HCT116 (cell line): Measurements from ENCODE around the gene PPY. TPM values are rescaled to one million over a fixed set of nuclear protein-coding genes. Genes with fewer than 3 reads are reported as not detected.

Experiments used
- ATAC-seq: fragments of 200-7000 bp; cut with Tn5 transposase; 2 replicates; pipeline ENCODE4 v1.9.1; 2020; ENCODE audit warnings: mild to moderate bottlenecking, moderate library complexity
- BruUV-seq: library from RNA; stranded (reverse); fragments of 400-500 nt; replicated peaks from 2 replicates; lab custom pipeline; 2021; lab: Mats Ljungman, UMichigan
- CTCF ChIA-PET: fragments of 300-600 bp; sonication (Branson Sonifier 250); formaldehyde crosslinking; loops from one replicate; lab custom pipeline; 2021; ENCODE audit warnings: antibody characterized with exemption; lab: Charles Lee
- POLR2A ChIA-PET: fragments of 300-600, 350-600 bp; sonication (Branson Sonifier 250); formaldehyde crosslinking; loops from one replicate; lab custom pipeline; 2021; ENCODE audit warnings: antibody characterized with exemption; lab: Charles Lee
- RAD21 ChIA-PET, 2 experiments: fragments of 300-600 bp; sonication (Branson Sonifier 250); formaldehyde crosslinking; loops; one replicate each; lab custom pipeline; 2023; ENCODE audit warnings: low total read pairs in 2 of 2; ENCODE audit not compliant: uncharacterized antibody in 2 of 2, unreplicated experiment in 2 of 2, low non-redundant PET in 1 of 2; lab: Charles Lee
- DNase-seq: peaks from one replicate; pipeline ENCODE4 v3.0.0-alpha.2; 2010; ENCODE audit warnings: low read depth, low spot score
- H2AFZ ChIP-seq: fragments of 200-600 bp; shearing (Covaris generic), sonication (generic); 2 replicates; pipeline ENCODE4 v1.6.1; 2017; ENCODE audit warnings: low read depth, mixed run types, mixed read lengths, antibody characterized with exemption, low read length; ENCODE audit not compliant: poor library complexity, severe bottlenecking
- H3K27ac ChIP-seq: 2 replicates; pipeline ENCODE4 v1.5.1; 2012; ENCODE audit warnings: low read depth, low read length
- H3K27me3 ChIP-seq: fragments of 200-600 bp; sonication (generic); 2 replicates; pipeline ENCODE4 v1.6.1; 2016; ENCODE audit warnings: mixed run types, low read length, mixed read lengths; ENCODE audit not compliant: insufficient read depth
- H3K36me3 ChIP-seq, 2 experiments: fragments of 200-500 bp in 1 of 2; fragments of 200-600 bp in 1 of 2; sonication (Bioruptor generic) in 1 of 2; sonication (generic) in 1 of 2; 2 replicates each; pipeline versions ENCODE4 v1.5.1 to v1.6.1; 2014 to 2016; ENCODE audit warnings: low read length in 2 of 2, inconsistent platforms in 1 of 2, mixed read lengths in 1 of 2, mixed run types in 1 of 2; ENCODE audit not compliant: insufficient read depth in 2 of 2, control insufficient read depth in 1 of 2
- H3K4me1 ChIP-seq, 2 experiments: fragments of 200-600 bp in 1 of 2; sonication (generic) in 1 of 2; 2 replicates each; pipeline versions ENCODE4 v1.5.1 to v1.6.1; 2012 to 2017; ENCODE audit warnings: low read length in 2 of 2, inconsistent platforms in 1 of 2, mild to moderate bottlenecking in 1 of 2, mixed read lengths in 1 of 2, mixed run types in 1 of 2, moderate library complexity in 1 of 2; ENCODE audit not compliant: insufficient read depth in 2 of 2, control insufficient read depth in 1 of 2
- H3K4me2 ChIP-seq: fragments of 200-600 bp; sonication (generic); 2 replicates; pipeline ENCODE4 v1.6.1; 2017; ENCODE audit warnings: mixed run types, low read length, mixed read lengths
- H3K4me3 ChIP-seq, 2 experiments: fragments of 200-600 bp in 1 of 2; sonication (generic) in 1 of 2; replicated peaks in 1 of 2; 2 replicates each; pipeline ENCODE4 v1.5.1; 2011 to 2016; ENCODE audit warnings: low read length in 2 of 2, control low read depth in 1 of 2, low read depth in 1 of 2, mild to moderate bottlenecking in 1 of 2, mixed read lengths in 1 of 2, mixed run types in 1 of 2
- H3K79me2 ChIP-seq: fragments of 200-600 bp; sonication (generic); 2 replicates; pipeline ENCODE4 v1.6.1; 2017; ENCODE audit warnings: mild to moderate bottlenecking, mixed run types, low read length, moderate library complexity, mixed read lengths; ENCODE audit not compliant: insufficient read depth
- H3K9ac ChIP-seq: fragments of 200-600 bp; sonication (generic); 2 replicates; pipeline ENCODE4 v1.6.1; 2016; ENCODE audit warnings: low read length, mixed read lengths
- H3K9me2 ChIP-seq: fragments of 200-600 bp; sonication (generic), shearing (Covaris generic); 2 replicates; pipeline ENCODE4 v1.6.1; 2017; ENCODE audit warnings: mixed run types, mild to moderate bottlenecking, moderate library complexity; ENCODE audit not compliant: insufficient read depth
- H3K9me3 ChIP-seq, 2 experiments: fragments of 200-500 bp in 1 of 2; fragments of 200-600 bp in 1 of 2; sonication (Bioruptor generic) in 1 of 2; sonication (generic) in 1 of 2; 2 replicates each; pipeline ENCODE4 v1.6.1; 2014 to 2017; ENCODE audit warnings: low read length in 2 of 2, mixed read lengths in 2 of 2, inconsistent platforms in 1 of 2, low read depth in 1 of 2, mild to moderate bottlenecking in 1 of 2, mixed run types in 1 of 2, moderate library complexity in 1 of 2; ENCODE audit not compliant: control insufficient read depth in 1 of 2, insufficient read depth in 1 of 2
- H4K20me1 ChIP-seq: fragments of 200-600 bp; sonication (generic), shearing (Covaris generic); 2 replicates; pipeline ENCODE4 v1.6.1; 2017; ENCODE audit warnings: mixed run types, mild to moderate bottlenecking, moderate library complexity; ENCODE audit not compliant: insufficient read depth
- CBX3 ChIP-seq: IDR thresholded peaks from 2 replicates; pipeline ENCODE4 v1.6.1; 2012; ENCODE audit warnings: low read depth
- CEBPB ChIP-seq: IDR thresholded peaks from 2 replicates; pipeline ENCODE4 v1.6.1; 2012; ENCODE audit warnings: low read depth
- EGR1 ChIP-seq: IDR thresholded peaks from 2 replicates; pipeline ENCODE4 v1.6.1; 2012; ENCODE audit warnings: low read depth
- EZH2phosphoT487 ChIP-seq: fragments of 200-600 bp; IDR thresholded peaks from 2 replicates; pipeline ENCODE4 v1.6.1; 2018; ENCODE audit warnings: antibody characterized with exemption, borderline replicate concordance
- JUND ChIP-seq: IDR thresholded peaks from 2 replicates; pipeline ENCODE4 v1.6.1; 2012
- RAD21 ChIP-seq: IDR thresholded peaks from 2 replicates; pipeline ENCODE4 v1.6.1; 2012; ENCODE audit warnings: low read depth, mild to moderate bottlenecking
- SIN3A ChIP-seq: IDR thresholded peaks from 2 replicates; pipeline ENCODE4 v1.6.1; 2012; ENCODE audit warnings: low read depth
- SP1 ChIP-seq: IDR thresholded peaks from 2 replicates; pipeline ENCODE4 v1.6.1; 2012; ENCODE audit warnings: low read depth
- TCF7L2 ChIP-seq: IDR thresholded peaks from 2 replicates; pipeline ENCODE4 v1.7.0; 2011; ENCODE audit warnings: borderline replicate concordance, inconsistent platforms; ENCODE audit not compliant: insufficient read depth, insufficient read length; ENCODE audit errors: extremely low read depth
- YY1 ChIP-seq: IDR thresholded peaks from 2 replicates; pipeline ENCODE4 v1.6.1; 2011; ENCODE audit warnings: low read length, low read depth, moderate library complexity, mild to moderate bottlenecking; ENCODE audit not compliant: insufficient replicate concordance; ENCODE audit errors: extremely low read depth
- ZFX ChIP-seq: fragments of 450-650 bp; IDR thresholded peaks from 2 replicates; pipeline ENCODE4 v1.6.1; 2017
- intact Hi-C: fragments of 100-400 bp; cut with micrococcal nuclease; formaldehyde crosslinking; loops from 2 replicates; pipeline ENCODE4 v1.10.0; 2022
- total RNA-seq: library from RNA; stranded (reverse); gene quantifications from one replicate; pipeline ENCODE4 v1.2.1, GENCODE V29; 2021; ENCODE audit not compliant: unreplicated experiment
- TF ChIP-seq, protein P1 (sequence below): IDR thresholded peaks from 2 replicates; pipeline ENCODE4 v1.6.1; 2012
- TF ChIP-seq, protein P2 (sequence below), 3 experiments: fragments of 200-600 bp in 1 of 3; sonication (generic) in 1 of 3; IDR thresholded peaks in 2 of 3; conservative IDR thresholded peaks in 1 of 3; 2 replicates each; pipeline ENCODE4 v1.5.1; 2012 to 2017; ENCODE audit warnings: low read depth in 2 of 3, low read length in 2 of 3, antibody characterized with exemption in 1 of 3, borderline replicate concordance in 1 of 3, control low read depth in 1 of 3, mild to moderate bottlenecking in 1 of 3, mixed read lengths in 1 of 3, mixed run types in 1 of 3, moderate library complexity in 1 of 3; ENCODE audit not compliant: insufficient read depth in 1 of 3
- TF ChIP-seq, protein P3 (sequence below): IDR thresholded peaks from 2 replicates; pipeline ENCODE4 v1.6.1; 2012; ENCODE audit warnings: low read depth
- TF ChIP-seq, protein P4 (sequence below): IDR thresholded peaks from 2 replicates; pipeline ENCODE4 v1.6.1; 2011; ENCODE audit warnings: mild to moderate bottlenecking, low read length, moderate library complexity; ENCODE audit not compliant: insufficient replicate concordance; ENCODE audit errors: extremely low read depth
- TF ChIP-seq, protein P5 (sequence below): IDR thresholded peaks from 2 replicates; pipeline ENCODE4 v1.6.1; 2012

PPY gene
- total RNA-seq, 1 experiment from 2014 or later = not detected

DNA sequence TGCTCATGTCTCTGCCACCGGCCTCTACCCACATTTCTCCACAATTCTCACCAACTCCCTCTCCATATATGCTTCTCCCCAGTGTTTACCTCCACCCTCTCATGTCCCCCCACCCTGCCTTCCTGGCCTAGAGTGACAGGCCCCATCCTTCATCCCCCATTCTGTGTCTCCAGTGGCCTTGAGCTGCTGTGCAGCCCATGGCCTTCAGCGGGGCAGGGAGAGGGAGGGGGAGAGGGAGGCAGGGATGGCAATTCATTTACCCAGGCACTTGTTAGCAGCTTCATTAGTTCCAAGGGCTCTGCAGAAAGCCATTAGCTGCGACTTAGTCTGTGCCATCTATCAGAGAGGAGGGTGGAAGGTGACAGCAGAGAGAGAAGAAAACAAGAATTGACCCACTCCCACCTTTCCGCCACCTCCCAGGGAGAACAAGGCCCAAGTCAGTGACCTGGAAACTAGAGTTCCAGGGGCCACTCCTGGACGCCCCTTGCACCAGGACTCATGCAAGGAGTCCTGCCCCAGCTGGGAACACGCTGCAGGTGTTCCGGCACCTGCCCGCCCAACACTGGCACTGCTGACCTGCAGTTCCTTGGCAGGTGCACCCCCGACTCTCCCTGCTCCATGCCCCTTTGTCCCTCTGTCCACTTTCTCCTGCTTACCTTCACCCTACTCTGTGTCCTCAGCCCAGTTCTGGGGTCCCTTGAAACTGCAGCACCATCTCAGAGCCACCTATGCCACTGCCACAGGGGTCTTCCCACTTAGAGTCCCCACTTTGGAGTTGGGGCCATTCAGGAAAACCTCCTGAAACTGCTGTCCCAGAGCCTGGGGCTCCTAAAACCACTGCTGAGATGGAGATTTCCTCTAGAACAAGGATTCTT, 34.9 kb upstream of the PPY start:
- Histone ChIP-seq H3K4me2 (no peak overlapping the region), H4K20me1 (no peaks in the 10 kb centered on the region), H3K9ac (no peak overlapping the region), H3K36me3 (no peaks in the 10 kb centered on the region), H3K27me3 (no peaks in the 10 kb centered on the region), H3K79me2 (no peaks in the 10 kb centered on the region), H3K4me3 (no peak overlapping the region), H3K9me2 (no peaks in the 10 kb centered on the region), H3K9me3 (no peaks in the 10 kb centered on the region), H3K27ac (no peak overlapping the region), H3K4me1 (no peaks in the 10 kb centered on the region), H2AFZ (no peak overlapping the region)
- intact Hi-C loops = no loop called here
- DNase-seq (no peak), ATAC-seq (no peak)
- TF ChIP-seq, protein P1, sequence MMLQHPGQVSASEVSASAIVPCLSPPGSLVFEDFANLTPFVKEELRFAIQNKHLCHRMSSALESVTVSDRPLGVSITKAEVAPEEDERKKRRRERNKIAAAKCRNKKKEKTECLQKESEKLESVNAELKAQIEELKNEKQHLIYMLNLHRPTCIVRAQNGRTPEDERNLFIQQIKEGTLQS = no peak
- TF ChIP-seq SIN3A (no peak), EZH2phosphoT487 (no peak), CBX3 (no peak), ZFX (no peak), SP1 (no peak), EGR1 (no peak), TCF7L2 (no peak), CEBPB (no peak), JUND (no peak), YY1 (no peak), RAD21 (no peak)
- TF ChIP-seq, protein P2, sequence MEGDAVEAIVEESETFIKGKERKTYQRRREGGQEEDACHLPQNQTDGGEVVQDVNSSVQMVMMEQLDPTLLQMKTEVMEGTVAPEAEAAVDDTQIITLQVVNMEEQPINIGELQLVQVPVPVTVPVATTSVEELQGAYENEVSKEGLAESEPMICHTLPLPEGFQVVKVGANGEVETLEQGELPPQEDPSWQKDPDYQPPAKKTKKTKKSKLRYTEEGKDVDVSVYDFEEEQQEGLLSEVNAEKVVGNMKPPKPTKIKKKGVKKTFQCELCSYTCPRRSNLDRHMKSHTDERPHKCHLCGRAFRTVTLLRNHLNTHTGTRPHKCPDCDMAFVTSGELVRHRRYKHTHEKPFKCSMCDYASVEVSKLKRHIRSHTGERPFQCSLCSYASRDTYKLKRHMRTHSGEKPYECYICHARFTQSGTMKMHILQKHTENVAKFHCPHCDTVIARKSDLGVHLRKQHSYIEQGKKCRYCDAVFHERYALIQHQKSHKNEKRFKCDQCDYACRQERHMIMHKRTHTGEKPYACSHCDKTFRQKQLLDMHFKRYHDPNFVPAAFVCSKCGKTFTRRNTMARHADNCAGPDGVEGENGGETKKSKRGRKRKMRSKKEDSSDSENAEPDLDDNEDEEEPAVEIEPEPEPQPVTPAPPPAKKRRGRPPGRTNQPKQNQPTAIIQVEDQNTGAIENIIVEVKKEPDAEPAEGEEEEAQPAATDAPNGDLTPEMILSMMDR (IDR thresholded peaks at IDR 0.05 in 2 of 3, conservative IDR thresholded peaks at IDR 0.05 in 1 of 3; ENCODE audit: borderline replicate concordance in 1 of 3, insufficient read depth in 1 of 3, low read depth in 2 of 3, low read length in 2 of 3) = no peak
- TF ChIP-seq, protein P3, sequence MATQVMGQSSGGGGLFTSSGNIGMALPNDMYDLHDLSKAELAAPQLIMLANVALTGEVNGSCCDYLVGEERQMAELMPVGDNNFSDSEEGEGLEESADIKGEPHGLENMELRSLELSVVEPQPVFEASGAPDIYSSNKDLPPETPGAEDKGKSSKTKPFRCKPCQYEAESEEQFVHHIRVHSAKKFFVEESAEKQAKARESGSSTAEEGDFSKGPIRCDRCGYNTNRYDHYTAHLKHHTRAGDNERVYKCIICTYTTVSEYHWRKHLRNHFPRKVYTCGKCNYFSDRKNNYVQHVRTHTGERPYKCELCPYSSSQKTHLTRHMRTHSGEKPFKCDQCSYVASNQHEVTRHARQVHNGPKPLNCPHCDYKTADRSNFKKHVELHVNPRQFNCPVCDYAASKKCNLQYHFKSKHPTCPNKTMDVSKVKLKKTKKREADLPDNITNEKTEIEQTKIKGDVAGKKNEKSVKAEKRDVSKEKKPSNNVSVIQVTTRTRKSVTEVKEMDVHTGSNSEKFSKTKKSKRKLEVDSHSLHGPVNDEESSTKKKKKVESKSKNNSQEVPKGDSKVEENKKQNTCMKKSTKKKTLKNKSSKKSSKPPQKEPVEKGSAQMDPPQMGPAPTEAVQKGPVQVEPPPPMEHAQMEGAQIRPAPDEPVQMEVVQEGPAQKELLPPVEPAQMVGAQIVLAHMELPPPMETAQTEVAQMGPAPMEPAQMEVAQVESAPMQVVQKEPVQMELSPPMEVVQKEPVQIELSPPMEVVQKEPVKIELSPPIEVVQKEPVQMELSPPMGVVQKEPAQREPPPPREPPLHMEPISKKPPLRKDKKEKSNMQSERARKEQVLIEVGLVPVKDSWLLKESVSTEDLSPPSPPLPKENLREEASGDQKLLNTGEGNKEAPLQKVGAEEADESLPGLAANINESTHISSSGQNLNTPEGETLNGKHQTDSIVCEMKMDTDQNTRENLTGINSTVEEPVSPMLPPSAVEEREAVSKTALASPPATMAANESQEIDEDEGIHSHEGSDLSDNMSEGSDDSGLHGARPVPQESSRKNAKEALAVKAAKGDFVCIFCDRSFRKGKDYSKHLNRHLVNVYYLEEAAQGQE = no peak
- TF ChIP-seq, protein P4, sequence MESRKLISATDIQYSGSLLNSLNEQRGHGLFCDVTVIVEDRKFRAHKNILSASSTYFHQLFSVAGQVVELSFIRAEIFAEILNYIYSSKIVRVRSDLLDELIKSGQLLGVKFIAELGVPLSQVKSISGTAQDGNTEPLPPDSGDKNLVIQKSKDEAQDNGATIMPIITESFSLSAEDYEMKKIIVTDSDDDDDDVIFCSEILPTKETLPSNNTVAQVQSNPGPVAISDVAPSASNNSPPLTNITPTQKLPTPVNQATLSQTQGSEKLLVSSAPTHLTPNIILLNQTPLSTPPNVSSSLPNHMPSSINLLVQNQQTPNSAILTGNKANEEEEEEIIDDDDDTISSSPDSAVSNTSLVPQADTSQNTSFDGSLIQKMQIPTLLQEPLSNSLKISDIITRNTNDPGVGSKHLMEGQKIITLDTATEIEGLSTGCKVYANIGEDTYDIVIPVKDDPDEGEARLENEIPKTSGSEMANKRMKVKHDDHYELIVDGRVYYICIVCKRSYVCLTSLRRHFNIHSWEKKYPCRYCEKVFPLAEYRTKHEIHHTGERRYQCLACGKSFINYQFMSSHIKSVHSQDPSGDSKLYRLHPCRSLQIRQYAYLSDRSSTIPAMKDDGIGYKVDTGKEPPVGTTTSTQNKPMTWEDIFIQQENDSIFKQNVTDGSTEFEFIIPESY = no peak
- TF ChIP-seq, protein P5, sequence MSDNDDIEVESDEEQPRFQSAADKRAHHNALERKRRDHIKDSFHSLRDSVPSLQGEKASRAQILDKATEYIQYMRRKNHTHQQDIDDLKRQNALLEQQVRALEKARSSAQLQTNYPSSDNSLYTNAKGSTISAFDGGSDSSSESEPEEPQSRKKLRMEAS = no peak
- RAD21 ChIA-PET = no interaction called here
- BruUV-seq = no TSS peak
- POLR2A ChIA-PET = no interaction called here
- CTCF ChIA-PET = no interaction called here
